Neural progenitor cell (in vitro differentiated cells): ENCODE results near the gene DXO. TPM values are rescaled to one million over a fixed set of nuclear protein-coding genes. Genes with fewer than 3 reads are reported as not detected.
"Not testable (repeated sequence)": the region's sequence is repeated elsewhere in the genome, so short reads cannot be mapped to it uniquely, and the experiment has no call there.

Experiments
- DNase-seq: peaks from one replicate; pipeline ENCODE4 v3.0.0-alpha.2; 2016; ENCODE audit warnings: low spot score
- H2AFZ ChIP-seq: fragments of 200-600 bp; sonication (generic); replicated peaks from 2 replicates; pipeline ENCODE4 v1.6.1; 2016; ENCODE audit warnings: antibody characterized with exemption
- H3F3A ChIP-seq: fragments of 200-600 bp; sonication (generic); 2 replicates; pipeline ENCODE4 v1.6.1; 2016; ENCODE audit warnings: antibody characterized with exemption, low read depth
- H3K27ac ChIP-seq: fragments of 200-600 bp; sonication (generic); 2 replicates; pipeline ENCODE4 v1.5.1; 2016; ENCODE audit warnings: mild to moderate bottlenecking
- H3K27me3 ChIP-seq: fragments of 200-600 bp; sonication (generic); 2 replicates; pipeline ENCODE4 v1.6.1; 2016; ENCODE audit warnings: mild to moderate bottlenecking, moderate library complexity
- H3K36me3 ChIP-seq: fragments of 200-600 bp; sonication (generic); 2 replicates; pipeline ENCODE4 v1.5.1; 2016
- H3K4me1 ChIP-seq: fragments of 200-600 bp; sonication (generic); 2 replicates; pipeline ENCODE4 v1.6.1; 2016; ENCODE audit warnings: mixed run types
- H3K4me2 ChIP-seq: fragments of 200-600 bp; sonication (generic); 2 replicates; pipeline ENCODE4 v1.6.1; 2016
- H3K4me3 ChIP-seq: fragments of 200-600 bp; sonication (generic); 2 replicates; pipeline ENCODE4 v1.5.1; 2016
- H3K79me2 ChIP-seq: fragments of 200-600 bp; sonication (generic); 2 replicates; pipeline ENCODE4 v1.6.1; 2016; ENCODE audit warnings: low read depth
- H3K9ac ChIP-seq: fragments of 200-600 bp; sonication (generic); 2 replicates; pipeline ENCODE4 v1.6.1; 2016
- H3K9me3 ChIP-seq: fragments of 200-600 bp; sonication (generic); 2 replicates; pipeline ENCODE4 v1.5.1; 2016; ENCODE audit warnings: low read depth
- H4K20me1 ChIP-seq: fragments of 200-600 bp; sonication (generic); 2 replicates; pipeline ENCODE4 v1.6.1; 2016; ENCODE audit warnings: low read depth
- H3K27ac Mint-ChIP-seq: 3 replicates; pipeline ENCODE4 v1.8.0; 2021; ENCODE audit warnings: mixed read lengths
- H3K27me3 Mint-ChIP-seq: 2 replicates; pipeline ENCODE4 v1.8.0; 2022; ENCODE audit warnings: low read depth, mild to moderate bottlenecking, inconsistent platforms, moderate library complexity, mixed read lengths; ENCODE audit not compliant: insufficient read depth
- H3K36me3 Mint-ChIP-seq: 3 replicates; pipeline ENCODE4 v1.8.0; 2021; ENCODE audit warnings: mixed read lengths
- H3K4me1 Mint-ChIP-seq: 3 replicates; pipeline ENCODE4 v1.8.0; 2021; ENCODE audit warnings: mixed read lengths
- H3K4me3 Mint-ChIP-seq: 3 replicates; pipeline ENCODE4 v1.8.0; 2021; ENCODE audit warnings: mild to moderate bottlenecking, moderate library complexity, mixed read lengths
- H3K9me3 Mint-ChIP-seq: 3 replicates; pipeline ENCODE4 v1.8.0; 2020; ENCODE audit warnings: mixed read lengths
- EZH2 ChIP-seq: fragments of 200-600 bp; sonication (generic); IDR thresholded peaks from 2 replicates; pipeline ENCODE4 v1.6.1; 2017; ENCODE audit warnings: antibody characterized with exemption, mild to moderate bottlenecking, moderate library complexity
- EZH2phosphoT487 ChIP-seq: fragments of 200-600 bp; sonication (generic); IDR thresholded peaks from 2 replicates; pipeline ENCODE4 v1.6.1; 2017; ENCODE audit warnings: antibody characterized with exemption
- total RNA-seq: library from RNA; depleted of rRNA; stranded (reverse); fragments of >200 nt; gene quantifications from 2 replicates; pipeline ENCODE4 v1.2.3, GENCODE V29; 2015; ENCODE audit warnings: low replicate concordance
- TF ChIP-seq, protein P1 (sequence below): fragments of 200-600 bp; sonication (generic); IDR thresholded peaks from 2 replicates; pipeline ENCODE4 v1.5.1; 2017; ENCODE audit warnings: antibody characterized with exemption, mild to moderate bottlenecking

The DXO gene
- total RNA-seq, 1 donor from 2014 or later: 10.2 TPM

DNA sequence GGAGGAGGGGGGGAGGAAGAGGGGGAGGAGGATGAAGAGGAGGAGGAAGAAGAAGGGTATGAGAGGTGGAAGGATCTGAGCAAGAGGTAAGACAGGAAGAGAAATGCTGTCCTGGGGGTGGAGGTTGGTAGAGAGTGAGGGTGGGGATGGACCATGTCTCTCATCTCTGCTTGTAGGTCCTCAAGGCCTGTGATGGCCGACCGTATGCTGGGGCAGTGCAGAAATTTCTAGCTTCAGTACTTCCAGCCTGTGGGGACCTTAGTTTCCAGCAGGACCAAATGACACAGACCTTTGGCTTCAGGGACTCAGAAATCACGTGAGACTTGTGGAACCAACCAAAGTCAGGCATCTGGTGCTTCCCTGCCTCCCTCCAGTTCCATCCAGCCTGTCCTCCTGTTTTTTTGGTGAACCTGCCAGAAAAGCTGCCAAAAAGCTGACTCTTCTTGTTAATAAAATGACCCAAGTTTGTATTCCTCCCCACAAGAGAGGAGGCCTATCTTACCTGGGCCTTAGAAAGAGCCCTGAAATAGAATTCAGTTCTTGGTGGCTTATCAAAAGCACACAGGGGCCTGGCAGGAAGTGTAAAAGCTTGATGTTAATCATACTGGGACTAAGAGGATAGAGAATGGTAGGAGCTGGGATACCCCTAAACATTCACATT, 7.4 kb upstream of the DXO start:
- DNase-seq: no peak
- no peak overlapping the region for H2AFZ ChIP-seq
- H3F3A ChIP-seq: no peaks in the 10 kb centered on the region
- peaks cover 7% of the 10 kb centered on the region for H3K27me3 Mint-ChIP-seq
- no peaks in the 10 kb centered on the region for H3K4me1 ChIP-seq
- no peaks in the 10 kb centered on the region for H3K36me3 ChIP-seq
- H3K4me3 ChIP-seq: no peak overlapping the region
- H4K20me1 ChIP-seq: no peaks in the 10 kb centered on the region
- H3K27me3 ChIP-seq: no peaks in the 10 kb centered on the region
- H3K27ac ChIP-seq: no peak overlapping the region
- H3K9ac ChIP-seq: no peak overlapping the region
- TF ChIP-seq EZH2: no peak
- TF ChIP-seq, protein P1, sequence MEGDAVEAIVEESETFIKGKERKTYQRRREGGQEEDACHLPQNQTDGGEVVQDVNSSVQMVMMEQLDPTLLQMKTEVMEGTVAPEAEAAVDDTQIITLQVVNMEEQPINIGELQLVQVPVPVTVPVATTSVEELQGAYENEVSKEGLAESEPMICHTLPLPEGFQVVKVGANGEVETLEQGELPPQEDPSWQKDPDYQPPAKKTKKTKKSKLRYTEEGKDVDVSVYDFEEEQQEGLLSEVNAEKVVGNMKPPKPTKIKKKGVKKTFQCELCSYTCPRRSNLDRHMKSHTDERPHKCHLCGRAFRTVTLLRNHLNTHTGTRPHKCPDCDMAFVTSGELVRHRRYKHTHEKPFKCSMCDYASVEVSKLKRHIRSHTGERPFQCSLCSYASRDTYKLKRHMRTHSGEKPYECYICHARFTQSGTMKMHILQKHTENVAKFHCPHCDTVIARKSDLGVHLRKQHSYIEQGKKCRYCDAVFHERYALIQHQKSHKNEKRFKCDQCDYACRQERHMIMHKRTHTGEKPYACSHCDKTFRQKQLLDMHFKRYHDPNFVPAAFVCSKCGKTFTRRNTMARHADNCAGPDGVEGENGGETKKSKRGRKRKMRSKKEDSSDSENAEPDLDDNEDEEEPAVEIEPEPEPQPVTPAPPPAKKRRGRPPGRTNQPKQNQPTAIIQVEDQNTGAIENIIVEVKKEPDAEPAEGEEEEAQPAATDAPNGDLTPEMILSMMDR: no peak
- TF ChIP-seq EZH2phosphoT487: no peak
- H3K4me2 ChIP-seq: no peak overlapping the region
- H3K36me3 Mint-ChIP-seq: peaks cover 13% of the 10 kb centered on the region
- no peaks in the 10 kb centered on the region for H3K9me3 ChIP-seq
- no peak overlapping the region for H3K27ac Mint-ChIP-seq
- peaks cover 3% of the 10 kb centered on the region for H3K79me2 ChIP-seq
- H3K4me3 Mint-ChIP-seq: no peak overlapping the region
- no peaks in the 10 kb centered on the region for H3K4me1 Mint-ChIP-seq
- peaks cover 7% of the 10 kb centered on the region for H3K9me3 Mint-ChIP-seq

DNA sequence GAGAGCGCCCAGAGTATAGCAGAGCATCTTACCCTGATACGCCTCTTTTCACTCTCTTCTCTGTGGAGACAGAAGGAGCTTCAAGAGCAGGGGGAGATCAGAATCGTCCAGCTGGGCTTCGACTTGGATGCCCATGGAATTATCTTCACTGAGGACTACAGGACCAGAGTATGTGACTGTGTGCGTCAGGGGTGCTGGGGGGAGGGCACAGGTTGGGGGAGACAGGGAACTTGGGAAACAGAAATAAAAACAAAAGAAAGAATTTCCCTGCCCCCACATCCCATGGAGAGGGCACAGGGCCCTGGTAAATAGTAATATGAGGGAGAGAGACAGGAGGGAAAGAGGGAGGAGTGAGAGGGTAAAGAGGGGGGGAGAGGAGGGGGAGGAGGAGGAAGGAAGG, 6.9 kb upstream of the DXO start:
- DNase-seq: no peak

GRCh38 chr6:31977816-31978431, 6.0 kb upstream of the DXO start:
- DNase-seq: no peak
- Histone ChIP-seq H4K20me1 (no peaks in the 10 kb centered on the region), H3F3A (peaks cover under 1% of the 10 kb centered on the region), H3K9ac (no peak overlapping the region), H2AFZ (no peak overlapping the region), H3K27me3 (no peaks in the 10 kb centered on the region), H3K27ac (no peak overlapping the region), H3K4me1 (no peaks in the 10 kb centered on the region), H3K4me3 (no peak overlapping the region), H3K79me2 (peaks cover 18% of the 10 kb centered on the region), H3K36me3 (no peaks in the 10 kb centered on the region), H3K9me3 (no peaks in the 10 kb centered on the region), H3K4me2 (no peak overlapping the region)
- no peak overlapping the region for H3K27ac Mint-ChIP-seq
- peaks cover 21% of the 10 kb centered on the region for H3K36me3 Mint-ChIP-seq
- H3K4me3 Mint-ChIP-seq: no peak overlapping the region
- H3K9me3 Mint-ChIP-seq: peaks cover 7% of the 10 kb centered on the region
- H3K4me1 Mint-ChIP-seq: peaks cover 9% of the 10 kb centered on the region
- TF ChIP-seq EZH2 (no peak), EZH2phosphoT487 (no peak)
- TF ChIP-seq, protein P1: no peak
- peaks cover 10% of the 10 kb centered on the region for H3K27me3 Mint-ChIP-seq

More for the DNA sequence above, 6.9 kb upstream of the DXO start:
- H3K4me1 Mint-ChIP-seq: no peaks in the 10 kb centered on the region
- Histone ChIP-seq H3K4me2 (no peak overlapping the region), H3F3A (no peaks in the 10 kb centered on the region), H3K27me3 (no peaks in the 10 kb centered on the region), H3K27ac (no peak overlapping the region), H2AFZ (no peak overlapping the region), H4K20me1 (no peaks in the 10 kb centered on the region), H3K4me3 (no peak overlapping the region), H3K36me3 (no peaks in the 10 kb centered on the region), H3K79me2 (peaks cover 9% of the 10 kb centered on the region), H3K4me1 (no peaks in the 10 kb centered on the region), H3K9ac (no peak overlapping the region), H3K9me3 (no peaks in the 10 kb centered on the region)
- H3K9me3 Mint-ChIP-seq: peaks cover 7% of the 10 kb centered on the region
- no peak for TF ChIP-seq EZH2phosphoT487
- TF ChIP-seq EZH2: no peak
- TF ChIP-seq, protein P1: no peak
- H3K27ac Mint-ChIP-seq: no peak overlapping the region
- H3K4me3 Mint-ChIP-seq: no peak overlapping the region
- peaks cover 7% of the 10 kb centered on the region for H3K27me3 Mint-ChIP-seq
- H3K36me3 Mint-ChIP-seq: peaks cover 16% of the 10 kb centered on the region

DNA sequence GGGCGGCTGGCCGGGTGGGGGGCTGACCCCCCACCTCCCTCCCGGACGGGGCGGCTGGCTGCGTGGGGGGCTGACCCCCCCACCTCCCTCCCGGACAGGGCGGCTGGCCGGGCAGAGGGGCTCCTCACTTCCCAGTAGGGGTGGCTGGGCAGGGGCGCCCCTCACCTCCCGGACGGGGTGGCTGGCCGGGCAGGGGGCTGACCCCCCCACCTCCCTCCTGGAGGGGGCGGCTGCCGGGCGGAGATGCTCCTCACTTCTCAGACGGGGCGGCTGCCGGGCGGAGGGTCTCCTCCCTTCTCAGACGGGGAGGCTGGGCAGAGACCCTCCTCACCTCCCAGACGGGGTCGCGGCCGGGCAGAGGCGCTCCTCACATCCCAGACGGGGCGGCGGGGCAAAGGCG, 4.1 kb upstream of the DXO start:
- H3K79me2 ChIP-seq: peaks cover 28% of the 10 kb centered on the region
- H3K4me3 ChIP-seq, H3K4me3 Mint-ChIP-seq, H3K27ac ChIP-seq, H3K27me3 ChIP-seq, H3K36me3 ChIP-seq, H3K4me2 ChIP-seq, H3K27ac Mint-ChIP-seq, H2AFZ ChIP-seq, H3K9me3 ChIP-seq, DNase-seq, H3K9me3 Mint-ChIP-seq, H3K4me1 ChIP-seq, H4K20me1 ChIP-seq, H3K9ac ChIP-seq: not testable (repeated sequence)
- Mint-ChIP-seq H3K27me3 (peaks cover 12% of the 10 kb centered on the region), H3K36me3 (peaks cover 21% of the 10 kb centered on the region), H3K4me1 (peaks cover 16% of the 10 kb centered on the region)
- peaks cover 17% of the 10 kb centered on the region for H3F3A ChIP-seq
